Midbrain (tissue), 1 donor: ENCODE data around the gene SLCO2B1.

ENCODE experiments used
- DNase-seq: peaks from one replicate; lab custom pipeline; 2025; lab: John Stamatoyannopoulos, UW

The SLCO2B1 gene

DNA sequence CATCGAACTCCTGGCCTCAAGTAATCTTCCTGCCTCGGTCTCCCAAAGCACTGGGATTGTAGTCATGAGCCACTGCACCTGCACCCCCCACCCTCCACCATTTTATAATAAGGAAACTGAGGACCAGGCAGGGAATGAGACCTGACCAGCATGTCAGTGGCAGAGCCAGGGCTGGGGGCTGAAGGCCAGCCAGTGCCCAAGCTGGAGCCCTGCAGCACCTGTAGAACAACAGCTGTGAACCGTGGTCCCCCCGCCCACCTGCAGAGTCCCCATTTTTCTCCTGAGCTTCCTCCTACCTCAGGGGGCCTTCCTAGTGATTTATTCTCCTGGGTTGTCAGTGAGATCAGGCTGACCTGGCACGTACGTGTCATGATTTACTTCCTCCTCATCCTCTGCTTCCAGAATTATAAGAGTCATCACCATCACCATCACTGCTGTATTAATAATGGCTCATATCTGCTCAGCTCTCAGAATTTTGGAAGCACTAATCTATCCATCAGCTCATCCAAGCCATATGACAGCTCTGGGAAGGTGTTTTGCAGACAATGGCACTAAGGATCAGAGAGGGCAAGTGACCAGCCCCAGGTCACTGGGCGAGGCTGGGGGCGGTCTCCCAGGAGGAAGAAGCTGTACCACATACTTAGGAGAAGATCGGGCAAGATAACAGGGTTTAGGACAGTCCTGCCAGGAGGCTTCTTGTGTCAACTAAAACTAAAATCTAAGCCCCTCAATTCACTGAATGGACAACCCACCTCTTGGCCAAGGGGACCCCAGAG, 5.5 kb upstream of the SLCO2B1 start:
- DNase-seq = no peak

DNA sequence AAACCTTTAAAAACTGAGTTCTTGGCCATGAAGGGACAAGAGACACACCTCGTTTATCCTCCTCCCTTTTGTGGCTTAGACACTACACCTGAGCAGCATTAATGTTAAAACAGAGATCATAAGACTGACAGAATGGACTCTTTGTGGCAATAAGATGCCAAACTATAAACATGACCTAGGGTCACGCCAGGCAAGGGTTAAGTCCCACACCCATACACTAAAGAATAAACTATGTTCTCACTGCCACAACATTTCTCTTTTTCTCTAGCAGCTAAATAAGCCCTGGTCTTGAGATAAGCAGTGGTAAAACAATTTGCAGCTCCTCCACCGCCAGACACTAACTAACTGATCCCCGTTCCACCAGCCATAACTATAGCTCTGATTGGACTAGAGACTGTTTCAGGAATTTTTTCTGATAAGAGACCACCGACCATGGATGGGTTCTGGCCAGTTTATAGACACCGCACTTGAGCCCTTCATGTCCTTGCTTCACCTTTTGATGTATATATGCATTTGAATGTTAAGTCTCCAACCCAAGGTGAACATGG, 4.9 kb upstream of the SLCO2B1 start:
- DNase-seq = no peak

DNA sequence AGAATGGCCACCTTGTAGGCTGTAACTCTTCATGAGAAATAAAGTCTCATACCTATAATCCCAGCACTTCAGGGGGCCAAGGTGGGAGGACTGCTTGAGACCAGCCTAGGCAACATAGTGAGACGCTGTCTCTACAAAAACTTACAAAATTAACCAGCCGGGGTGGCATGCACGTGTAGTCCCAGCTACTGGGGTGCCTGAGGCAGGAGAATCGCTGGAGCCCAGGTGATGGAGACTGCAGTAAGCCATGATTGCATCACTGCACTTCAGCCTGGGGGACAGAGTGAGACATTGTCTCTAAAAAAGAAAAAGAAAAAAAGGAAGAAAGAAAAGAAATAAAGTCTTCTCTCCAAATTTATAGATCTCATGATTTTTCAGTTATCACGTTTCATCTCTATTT, 4.2 kb upstream of the SLCO2B1 start:
- DNase-seq = no peak

DNA sequence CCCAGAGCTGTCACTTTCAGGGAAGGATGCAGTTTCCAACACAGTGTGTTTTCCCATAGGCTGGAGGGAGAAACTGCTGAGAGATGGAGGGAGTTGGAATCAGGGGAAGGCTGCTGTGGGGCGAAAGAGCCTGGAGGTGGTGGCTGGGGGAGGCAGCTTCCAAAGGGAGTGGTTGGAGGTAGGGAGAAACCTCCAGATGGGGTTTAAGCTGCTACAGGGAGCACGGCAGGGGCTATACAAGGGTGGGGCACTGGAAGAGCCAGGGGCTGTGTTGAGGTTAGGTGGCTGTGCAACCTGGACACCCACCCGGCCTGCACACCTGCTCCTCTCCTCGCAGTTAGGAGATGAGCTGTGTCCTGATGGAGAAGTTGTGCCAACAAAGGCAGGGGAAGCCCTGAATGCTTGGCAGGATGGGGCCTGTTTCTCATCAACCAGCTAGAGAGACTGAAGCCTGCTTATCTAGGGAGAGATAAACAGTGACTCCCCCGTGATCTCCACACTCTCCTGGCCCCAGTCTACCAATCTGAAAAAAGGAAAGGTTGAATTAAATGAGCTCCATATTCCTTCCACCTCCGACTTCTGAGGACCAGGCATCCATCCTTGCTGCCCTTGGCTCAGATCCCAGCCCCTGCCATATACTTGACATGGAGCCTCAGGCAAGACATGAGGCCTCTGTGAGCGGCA, 3.6 kb upstream of the SLCO2B1 start:
- DNase-seq = no peak

DNA sequence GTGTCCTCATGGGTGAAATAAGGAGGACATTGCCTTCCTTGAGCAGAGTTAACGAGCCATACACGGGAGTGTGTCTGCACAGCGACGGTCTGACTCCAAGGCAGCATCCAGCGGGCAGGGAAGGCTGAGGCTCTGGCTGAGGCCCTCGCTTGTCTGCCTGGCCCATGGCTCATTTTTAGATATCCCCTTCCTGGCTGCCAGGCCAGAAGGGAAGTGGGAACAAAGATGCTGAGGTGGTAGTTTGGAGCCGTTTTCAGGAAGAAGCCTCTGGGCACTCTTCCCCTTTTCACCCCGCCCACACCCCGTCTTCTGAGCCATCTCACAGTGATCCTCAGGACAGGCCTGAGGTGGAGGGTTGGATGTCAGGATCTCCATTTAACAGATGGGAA, 3.0 kb upstream of the SLCO2B1 start:
- DNase-seq = peak; percentile 21

DNA sequence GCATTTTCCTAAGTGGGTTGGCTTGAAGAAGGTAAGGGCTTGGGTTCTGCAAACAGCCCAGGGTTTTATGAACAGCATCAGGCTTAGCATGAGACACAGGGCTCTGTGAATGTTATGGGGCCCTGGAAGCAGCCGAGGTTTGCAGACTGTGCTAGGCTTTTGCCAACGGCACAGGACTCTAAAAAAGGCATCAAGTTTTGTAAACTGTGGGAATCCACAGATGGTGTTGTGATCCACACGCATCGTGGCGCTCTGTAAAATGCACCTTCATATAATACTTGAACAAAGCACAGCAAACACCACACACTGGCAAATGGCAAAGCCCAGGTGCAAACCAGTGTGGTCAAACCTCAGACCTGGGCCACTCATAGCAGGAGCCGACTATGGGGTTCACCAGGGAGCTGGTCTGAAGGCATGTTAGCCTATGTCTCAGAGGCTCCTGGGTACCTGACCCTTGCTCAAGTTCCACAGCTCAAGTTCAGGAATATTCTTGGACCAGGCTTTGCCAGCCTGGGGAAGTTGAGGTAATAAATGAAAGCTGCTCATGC, 2.4 kb upstream of the SLCO2B1 start:
- DNase-seq = no peak

DNA sequence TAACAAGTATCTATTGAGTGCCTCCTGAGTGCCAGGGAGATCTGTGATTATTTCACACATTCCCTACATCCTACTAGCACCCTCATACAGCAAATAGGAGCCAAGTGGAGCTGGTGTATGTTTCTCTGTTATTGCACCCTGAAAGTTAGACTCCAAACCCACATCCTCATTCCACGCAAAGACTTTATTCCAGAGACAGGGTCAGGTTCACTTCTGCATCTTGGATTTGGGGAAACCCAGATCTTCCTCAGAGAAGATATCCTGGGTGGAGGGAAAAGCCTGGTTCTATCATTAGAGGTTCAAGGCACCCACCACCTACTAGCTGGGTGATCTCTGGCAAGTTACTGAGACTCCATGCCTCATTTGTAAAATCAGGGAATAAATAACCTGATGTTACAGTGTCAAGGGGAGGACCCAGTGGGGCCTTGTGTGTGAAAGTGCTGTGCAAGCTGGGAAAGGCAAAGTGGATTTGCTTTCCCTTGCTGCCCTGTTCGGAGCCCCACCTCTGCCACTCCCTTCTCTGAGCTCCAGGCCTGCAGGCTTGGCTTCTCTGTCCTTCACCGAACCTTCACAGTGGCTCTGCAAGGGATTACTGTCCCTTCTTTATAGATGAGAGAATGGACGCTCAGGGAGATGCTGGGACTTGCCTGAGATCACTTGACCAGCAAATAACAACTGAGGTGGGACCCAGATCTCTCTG, 991 bp upstream of the SLCO2B1 start:
- DNase-seq = no peak

DNA sequence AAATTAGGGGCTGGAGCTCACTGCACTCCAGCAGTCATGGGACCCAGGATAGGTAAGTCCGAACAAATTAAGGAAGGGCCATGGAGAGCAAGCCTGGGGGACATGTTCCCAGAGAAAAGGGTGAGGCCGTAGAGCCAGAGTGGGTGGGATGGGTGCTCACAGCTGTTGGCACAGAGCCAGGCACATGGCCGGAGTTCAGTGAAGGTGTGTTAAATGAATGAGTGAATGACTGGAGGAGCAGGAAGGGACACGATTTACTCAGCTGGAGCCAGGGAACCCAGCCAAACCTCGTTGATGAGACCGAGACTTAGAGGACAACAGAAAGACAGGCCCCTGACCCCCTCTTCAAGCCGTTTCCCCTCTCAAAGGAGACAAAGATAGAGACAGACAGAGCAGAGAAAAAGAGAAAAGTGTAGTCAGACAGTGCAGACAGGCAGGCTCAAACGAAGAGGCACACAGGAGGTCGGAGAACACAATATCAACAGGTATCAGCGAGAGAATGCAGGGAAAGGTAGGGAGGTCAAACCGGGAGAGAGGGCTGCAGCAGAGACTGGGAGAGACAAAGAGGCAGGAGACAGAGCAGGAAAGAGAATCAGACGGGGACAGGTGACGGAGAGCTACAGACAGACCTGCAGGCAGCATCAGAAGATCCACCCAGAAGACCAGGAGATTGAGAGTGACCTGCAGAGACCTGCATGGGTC, 590 bp downstream of the SLCO2B1 start:
- DNase-seq = no peak

DNA sequence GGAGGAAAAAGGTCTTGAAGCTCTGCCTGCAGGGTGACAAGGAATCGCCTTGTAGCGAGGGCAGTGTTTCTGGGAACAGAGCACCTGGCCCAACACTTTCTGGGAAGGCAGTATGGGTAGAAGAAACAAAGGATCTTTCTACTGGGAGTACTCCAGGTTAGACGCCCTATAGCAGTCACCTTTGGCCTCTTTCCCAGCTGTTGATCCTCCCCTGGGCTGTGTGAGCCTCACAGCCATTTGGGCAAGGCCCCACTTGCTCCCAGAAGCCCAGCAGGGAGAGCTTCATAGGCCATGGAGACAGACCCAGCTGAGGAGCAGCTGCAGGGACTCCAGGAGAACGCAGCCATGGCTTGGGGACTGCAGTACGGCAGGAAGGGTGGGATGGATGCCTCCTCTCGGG, 1.2 kb downstream of the SLCO2B1 start:
- no peak for DNase-seq

DNA sequence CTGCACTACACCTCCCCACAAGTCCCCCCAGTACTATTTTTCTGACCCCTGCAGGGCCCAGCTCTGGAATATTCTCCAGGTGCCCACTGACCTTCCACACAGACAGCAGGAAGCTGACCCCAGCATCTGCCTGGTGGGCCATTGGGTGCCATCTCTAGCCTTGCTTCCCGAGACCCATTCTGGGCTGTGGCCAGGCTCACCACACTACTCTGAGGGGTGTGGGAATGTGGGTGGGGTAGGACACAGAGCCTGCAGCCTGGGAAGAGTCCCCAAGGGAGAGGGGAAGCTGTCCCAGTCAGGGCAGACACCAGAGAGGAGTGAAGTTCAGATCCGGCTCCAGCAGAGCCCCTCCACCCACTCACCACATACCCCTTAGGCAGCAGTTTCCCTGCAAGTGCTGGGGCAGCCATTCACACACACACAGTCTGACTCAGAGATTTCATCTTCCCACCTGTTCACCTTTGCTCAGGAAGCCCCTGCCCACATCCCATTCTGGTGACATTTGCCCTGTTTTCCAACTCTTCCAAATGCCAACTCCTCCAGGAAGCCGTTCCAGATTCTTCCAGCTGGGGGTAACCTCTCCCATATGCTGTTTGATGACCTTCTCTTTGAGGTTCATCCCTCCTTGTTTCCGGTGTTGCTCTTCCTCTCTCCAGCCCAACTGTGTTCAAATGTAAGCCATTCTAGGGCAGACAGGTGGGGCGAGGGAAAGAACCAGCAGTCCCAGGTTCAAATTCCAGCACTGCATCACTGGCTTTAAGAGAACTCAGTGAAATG, 1.9 kb downstream of the SLCO2B1 start:
- DNase-seq = no peak

DNA sequence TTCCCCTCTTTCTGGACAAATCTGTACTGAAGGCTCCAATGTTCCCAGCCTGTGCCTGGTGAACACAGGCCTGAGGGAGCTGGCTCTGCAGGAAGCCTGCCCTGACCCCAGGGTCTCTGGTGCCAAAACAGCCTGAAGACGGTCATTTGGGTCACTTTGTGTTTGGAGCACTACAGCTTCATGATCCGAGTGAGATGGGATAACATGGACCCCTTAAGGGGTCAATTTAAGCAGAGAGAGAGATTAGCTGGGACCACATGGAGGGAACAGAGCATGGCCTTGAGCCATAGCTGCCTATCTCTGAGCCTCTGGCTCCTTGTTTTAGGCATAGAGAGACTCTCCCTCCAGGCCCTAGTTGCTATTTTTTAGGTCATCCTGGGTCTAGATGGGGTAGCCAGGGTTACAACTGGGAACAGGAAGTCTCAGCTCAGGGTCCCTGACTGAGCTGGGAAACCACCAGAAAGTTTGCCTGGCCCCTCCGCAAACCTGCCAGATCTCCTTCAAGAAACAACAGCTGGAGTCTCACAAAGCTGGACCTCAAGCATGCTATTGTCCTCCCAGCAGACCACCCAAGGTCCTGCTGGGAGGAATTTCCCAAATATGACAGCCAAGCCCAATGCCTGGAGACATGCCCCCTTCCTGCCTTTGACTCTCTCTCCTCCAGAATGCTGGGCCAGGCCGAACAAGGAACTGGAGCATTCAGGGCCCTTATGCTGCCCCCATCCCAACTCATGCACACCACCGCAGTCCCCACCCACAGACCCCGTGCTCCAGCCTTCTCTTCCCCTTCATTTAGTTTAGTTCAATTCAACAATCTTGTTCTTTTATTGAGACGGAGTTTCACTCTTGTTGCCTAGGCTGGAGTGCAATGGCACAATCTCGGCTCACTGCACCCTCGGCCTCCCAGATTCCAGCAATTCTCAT, 4.0 kb downstream of the SLCO2B1 start:
- DNase-seq = no peak

DNA sequence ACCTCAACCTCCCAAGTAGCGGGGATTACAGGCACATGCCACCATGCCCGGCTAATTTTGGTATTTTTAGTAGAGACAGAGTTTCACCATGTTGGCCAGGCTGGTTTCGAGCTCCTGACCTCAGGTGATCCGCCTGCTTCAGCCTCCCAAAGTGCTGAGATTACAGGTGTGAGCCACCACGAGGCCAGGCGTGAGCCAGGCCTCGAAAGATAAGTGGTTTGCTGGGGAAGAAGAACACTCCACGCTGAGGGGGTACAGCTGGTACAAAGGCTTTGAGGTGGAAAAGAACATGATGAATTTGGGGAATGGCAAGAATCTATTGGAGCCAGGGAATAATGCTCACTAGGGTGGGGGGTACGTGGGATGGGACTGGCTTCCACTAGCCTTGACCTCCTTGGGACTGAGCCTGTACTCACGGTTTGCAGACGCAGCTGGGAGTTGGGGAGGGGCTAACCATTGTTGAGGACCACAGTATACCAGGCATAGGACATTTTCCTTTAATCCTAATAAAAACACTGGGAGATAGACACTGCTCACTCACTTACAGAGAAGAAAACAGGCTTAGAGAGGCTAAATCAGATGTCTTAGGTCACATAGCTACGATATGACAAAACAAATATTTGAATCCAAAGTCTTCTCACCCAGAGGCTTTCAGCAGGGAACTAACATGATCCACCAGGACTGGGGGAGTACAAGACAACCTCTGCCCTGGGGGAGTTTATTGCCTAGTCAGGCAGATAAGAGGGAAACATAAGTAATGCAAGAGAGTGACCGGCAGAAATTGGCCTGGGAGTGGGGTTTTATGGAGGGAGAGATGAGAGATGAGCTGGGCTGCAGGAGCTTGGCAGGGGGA, 4.9 kb downstream of the SLCO2B1 start:
- no peak for DNase-seq

DNA sequence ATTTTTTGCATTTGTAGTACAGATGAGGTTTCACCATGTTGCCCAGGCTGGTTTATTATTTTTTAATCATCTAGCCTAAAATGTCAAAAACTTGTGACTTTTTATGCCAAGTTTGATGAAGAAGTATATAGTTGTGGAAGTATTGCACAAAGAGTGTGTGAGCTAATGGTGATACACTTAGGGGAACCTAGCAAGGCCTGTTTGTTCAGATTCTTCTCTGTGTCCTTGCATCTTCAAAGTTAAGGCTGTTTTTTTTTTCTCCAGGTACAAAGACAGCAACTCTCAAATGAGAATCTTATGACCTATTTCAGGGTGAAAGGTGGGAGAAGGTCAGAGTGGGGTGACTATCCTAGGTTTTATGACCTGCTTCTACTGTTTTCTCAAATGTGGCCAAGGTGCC, 7.3 kb downstream of the SLCO2B1 start:
- DNase-seq = no peak

DNA sequence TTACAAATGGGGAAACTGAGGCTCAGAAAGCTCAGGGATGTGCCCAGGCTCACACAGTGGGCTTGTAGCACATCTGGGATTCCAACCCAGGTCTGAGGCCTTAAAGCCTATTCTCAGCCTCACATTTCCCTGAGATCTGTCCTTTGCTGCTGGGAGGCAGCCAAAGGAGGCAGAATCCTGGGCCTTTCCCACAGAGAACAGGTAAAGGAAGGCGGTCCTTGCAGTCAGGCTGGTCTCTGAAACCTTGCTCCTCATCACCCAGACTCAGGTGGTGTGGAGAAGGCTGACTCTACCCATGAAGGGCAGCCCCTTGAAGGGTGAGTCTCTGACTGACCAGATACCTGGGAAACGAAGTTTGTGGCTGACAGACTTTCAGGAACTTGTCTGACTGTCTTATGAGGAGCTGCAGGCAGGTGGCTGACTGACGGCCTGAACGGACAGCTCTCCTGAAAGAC, 7.8 kb downstream of the SLCO2B1 start:
- DNase-seq = no peak

DNA sequence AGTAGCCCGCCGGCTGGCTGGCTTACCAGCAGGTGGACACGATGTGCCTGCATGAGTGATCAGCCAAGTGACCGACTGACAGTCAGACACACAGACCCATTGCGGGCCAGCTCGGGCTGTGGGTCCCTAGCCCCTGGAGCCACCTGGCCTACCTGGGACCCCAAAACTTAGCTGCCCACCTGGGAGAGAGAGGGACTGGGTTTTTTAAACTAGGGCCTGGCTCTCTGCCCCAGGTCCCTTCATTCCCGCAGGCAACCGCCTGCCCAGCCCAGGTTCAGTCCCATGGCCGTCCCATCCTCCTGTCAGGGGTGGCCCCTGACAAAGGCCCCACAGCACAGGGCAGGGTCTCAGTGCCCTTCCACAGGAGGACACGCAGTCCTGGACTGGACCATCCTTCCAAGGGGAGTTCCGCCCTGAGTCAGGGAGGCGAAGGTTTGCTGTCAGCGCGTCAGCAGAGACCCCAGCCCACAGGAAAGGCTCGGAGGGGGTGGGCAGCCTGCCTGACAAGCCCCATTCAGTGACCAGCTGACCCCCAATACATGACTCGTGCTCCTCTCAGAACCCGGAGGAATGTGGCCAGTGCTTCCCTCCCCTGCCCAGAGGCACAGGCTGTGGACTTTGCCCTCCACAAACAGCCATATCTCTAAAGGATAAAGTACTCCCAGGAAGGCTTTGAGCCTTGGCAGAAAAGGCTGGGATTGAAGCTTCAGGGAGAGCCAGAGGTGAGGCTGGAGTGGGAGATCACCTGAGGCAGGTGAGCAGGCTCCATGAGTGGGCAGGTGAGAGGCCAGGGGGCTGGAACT, 8.4 kb downstream of the SLCO2B1 start:
- DNase-seq = no peak

DNA sequence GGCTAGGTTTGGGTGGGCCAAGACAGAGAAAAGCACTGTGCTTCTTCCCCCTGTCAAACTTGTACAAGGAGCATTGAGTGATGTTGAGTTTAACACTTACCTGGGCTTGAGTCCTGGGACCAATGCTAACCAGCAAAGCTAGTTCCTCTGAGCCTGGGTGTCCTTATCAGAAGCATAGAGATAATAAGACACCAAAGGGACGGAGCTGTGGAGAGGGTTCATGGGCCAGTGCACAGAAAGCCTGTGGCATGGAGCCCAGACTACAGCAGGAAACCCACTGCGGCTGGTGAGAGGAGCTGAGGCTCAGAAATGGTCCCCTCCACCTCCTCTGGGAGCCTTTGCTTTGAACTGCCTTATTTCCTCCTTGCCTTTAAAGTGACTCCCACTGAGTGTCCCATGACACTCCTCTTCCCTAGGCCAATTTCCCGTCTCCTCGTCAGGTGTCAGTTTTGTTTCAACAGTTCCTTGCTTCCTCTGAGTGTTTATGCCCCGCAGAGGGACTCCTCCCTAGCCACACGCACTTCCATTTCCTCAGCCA, 9.4 kb downstream of the SLCO2B1 start:
- DNase-seq = no peak

DNA sequence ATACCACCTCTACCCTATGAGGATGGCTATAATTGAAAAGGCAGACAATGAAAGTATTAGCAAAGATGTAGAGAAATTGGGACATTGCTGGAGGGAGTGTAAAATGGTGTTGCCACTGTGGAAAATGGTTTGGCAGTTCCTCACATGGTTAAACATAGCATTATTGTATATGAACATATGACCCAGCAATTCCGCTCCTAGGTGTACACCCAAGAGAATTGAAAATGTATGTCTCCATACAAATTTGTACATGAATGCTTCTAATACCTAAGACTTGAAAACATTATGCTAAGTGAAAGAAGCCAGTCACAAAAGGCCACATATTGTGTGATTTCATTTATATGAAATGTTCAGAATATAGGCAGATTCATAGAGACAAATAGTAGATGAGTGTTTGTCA, 10.0 kb downstream of the SLCO2B1 start:
- no peak for DNase-seq
